Activated T-cell treated with anti-CD3 and anti-CD28 coated beads for 4 hours (primary cell): Measurements from ENCODE around the gene NDUFAF8.
A peak's percentile ranks its signal among the peaks of the same experiment; 100 is the strongest.

Experiments used
- DNase-seq: peaks from one replicate; pipeline ENCODE4 v3.0.0-alpha.2; 2020

The NDUFAF8 gene

DNA sequence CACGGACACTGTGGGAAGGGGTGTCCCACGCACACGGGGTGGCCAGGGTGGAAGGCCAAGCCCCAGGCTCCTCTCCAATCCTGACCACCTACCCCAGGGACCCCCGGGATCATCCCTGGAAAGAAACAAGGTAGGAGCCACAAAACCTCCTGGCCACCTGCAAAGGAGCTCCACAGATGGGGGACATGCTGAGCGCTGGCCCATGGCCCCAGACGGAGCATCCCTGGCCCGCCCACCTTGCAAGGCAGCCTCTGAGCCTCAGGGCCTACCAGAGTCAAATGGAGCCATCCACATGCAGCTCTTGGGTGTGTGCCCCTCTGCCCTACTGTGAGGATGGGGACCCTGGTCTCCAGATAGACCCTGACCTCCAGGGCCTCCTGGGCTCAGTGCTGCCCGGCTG is 39.7 kb downstream of the NDUFAF8 start:
- no peak for DNase-seq

DNA sequence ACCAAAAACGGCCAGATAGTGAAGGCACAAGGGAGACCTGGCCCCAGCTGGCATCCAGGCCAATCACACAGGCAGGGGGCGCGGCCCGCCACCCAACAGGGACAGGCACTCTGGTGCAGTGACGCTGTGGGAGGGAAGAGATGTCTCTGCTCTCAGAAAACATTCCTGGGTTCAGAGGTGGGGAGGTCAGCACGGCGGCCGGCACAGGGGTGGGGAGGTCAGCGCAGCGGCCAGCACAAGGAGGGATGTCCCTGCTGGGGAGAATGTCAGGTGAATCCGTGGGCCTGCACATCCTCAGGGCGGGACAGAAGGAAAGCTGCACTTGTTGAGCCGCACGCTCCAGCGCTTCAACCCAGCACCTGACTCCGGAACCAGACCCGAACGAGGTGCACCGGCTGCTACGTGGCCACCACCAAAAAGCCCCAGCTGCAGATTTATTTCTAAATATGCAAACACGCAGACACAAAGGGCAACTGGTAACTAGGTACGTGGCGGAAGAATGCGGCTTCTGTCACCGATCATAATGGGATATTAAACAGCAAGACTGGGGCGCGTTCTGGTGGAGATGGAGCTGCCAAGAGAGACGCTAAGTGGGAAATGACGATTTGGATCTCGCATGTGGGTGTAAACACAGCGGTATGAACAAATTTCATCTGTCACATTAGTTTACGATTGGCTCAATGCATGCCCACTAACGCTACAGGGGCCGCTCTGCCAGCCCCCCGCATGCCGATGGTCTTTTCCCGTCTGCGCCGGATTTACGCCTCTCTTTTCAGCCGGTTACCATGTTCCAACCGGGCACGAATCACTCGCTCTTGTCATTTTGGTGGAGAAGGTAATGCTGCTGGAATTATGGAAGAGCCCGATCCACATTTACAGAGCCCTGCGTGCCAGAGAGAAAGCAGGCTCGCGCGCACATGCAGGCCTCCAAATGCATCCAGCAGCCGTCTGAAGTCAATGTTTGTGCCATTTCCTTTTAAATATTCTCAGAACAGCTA is 40.5 kb downstream of the NDUFAF8 start:
- no peak for DNase-seq

DNA sequence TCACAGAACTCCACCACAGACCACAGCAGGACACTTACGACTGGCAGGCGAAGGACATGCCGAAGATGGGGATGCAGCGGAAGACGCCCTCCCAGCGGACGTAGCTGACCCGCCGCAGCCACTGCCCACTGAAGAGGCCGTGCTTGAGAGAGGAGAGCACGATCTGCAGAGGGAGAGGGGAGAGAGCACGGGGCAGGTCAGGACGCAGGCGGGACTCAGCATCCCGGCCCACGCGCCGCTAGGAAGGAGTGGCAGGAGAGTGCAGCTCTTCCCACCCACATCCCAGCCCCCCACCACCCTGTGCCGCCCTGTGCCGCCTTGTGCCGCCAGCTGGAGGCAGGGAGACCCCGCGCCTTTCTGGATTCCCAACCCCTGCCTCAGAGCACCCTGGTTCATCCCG is 41.5 kb downstream of the NDUFAF8 start:
- DNase-seq: no peak

DNA sequence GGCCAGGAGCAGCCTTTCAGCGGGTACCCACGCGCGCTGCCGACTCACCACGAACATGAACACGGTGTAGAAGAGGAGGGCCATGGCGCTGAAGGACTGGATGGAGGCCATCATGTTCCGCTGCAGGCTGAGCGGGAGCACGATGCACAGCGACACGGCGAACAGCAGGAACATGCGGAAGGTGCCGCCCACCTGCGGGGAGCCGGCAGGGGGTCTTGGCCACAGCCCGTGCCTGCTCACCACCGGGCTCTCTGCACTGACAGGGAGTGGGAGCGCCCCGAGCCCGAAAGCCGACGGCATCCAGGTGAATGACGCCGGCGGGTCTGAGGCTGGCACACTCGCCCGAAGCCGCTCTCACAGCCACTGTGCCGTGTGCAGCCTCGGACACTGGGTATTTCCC is 43.0 kb downstream of the NDUFAF8 start:
- no peak for DNase-seq

DNA sequence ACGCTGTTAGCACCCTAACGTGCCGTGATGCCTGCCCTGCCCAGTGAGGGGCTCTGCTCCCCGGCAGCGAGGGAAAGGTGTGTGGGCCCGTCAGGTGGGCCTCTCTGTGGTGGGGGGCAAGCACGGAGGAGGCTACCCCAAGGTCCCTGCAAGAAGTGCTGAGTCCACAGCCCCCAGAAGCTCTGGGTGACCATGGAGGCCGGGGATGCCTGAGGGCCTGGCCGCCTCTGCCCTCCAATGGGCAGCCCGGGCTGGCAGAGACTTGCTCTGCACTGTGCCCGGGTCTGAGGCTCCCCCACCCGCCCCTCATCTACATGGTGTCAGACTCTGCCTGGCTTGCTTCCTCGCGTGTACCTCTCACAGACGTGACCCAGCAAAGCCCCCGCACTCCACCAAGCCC is 43.8 kb downstream of the NDUFAF8 start:
- no peak for DNase-seq

DNA sequence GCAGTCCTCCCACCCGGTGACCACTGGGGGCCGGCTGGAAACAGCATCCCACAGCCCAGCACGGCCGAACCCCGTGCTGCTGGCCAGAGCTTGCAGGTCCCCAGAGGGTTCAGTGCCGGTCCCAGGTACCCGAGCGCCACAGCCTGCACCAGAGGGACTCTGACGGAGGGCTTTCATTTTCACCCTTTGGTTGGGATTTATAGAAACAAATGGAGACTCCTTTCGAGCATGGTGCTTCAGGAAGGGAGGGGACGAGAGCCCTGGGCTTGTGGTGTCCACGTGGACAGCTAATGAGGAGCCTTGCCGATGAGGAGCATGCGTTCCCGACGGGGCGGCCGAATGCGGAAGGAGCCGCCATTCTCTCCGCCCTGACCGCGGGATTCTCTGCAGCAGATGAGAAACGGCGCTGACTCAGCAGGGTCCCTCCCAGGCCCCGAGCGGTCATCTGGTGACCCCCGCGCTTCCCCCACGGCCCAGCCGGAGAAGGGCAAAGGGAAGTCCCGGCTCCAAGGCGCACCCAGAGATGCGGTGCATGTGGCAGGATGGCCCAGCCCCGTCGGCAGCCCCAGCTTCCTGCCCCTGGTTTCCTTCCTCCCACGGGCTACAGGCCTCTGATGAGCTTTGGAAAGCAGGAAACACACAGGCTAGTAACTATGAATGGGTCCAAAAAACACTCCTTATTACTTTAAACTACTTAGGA is 46.2 kb downstream of the NDUFAF8 start:
- DNase-seq: peak; percentile 17

DNA sequence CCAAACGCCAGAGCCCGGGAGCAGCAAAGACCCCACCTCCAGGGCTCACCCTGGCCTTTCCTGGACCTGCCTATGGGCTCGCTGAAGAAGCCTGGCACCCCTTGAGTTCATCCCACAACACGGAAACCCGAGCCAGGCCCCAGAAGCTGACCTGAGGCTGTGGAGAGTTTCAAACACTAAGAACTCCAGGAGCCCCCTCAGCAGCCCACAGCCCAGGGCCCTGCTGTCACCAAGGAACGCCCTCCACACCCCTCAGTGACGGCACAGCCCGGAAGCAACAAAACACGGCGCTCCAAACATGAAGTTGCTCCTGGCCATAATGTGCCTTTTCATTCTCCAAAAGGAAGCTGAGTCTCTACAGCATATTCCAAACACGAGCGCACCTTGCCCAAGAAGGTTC is 46.8 kb downstream of the NDUFAF8 start:
- DNase-seq: no peak

DNA sequence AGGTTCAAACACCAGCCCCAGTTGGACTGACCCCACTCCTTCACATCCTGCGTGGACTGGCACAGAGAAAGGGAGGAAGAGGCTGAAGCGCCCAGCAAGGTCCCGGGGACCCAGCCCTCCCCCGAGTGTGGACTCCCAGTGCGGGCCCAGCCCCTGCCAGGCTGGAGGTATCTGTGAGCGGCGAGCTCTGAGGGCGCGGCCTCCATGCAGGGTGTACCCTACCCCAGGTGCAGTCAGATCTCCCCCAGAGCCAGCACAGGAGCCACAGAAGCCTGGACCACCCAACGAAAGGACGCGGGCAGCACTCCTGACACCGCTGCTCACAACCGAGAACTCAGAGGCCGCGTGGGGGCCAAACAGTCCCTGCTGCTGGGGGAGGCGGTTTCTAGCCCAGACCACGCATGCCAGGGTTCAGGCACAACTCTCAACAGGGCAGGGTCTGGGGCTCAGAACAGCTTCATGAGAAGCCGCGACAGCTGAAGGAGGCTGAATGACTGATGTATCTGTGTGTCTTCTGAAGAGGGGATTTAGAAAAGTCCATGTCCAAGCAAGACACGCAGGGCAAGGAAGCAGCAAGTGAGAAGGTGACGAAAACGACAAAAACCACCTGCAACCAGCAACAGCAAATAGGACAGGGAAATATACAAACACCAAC is 47.5 kb downstream of the NDUFAF8 start:
- DNase-seq: no peak

DNA sequence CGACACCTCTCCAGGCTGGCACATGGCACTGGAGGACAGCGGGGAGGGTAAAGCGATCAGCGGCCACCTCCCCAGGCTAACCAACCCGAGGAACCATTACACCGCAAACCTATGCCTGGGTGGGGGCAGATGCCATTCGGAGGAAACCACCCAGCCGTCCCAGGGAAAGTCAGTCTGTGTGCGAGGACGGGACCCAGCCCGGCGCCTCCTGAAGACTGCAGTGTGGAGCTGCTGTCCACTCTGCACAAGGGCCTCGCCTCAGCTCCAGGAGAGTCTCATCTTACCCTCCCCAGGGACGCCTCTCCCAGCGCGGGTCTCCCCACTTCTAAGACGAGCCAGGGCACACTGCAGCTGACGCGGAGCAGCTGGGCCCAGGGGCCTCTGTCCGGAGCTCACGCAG is 48.0 kb downstream of the NDUFAF8 start:
- no peak for DNase-seq

DNA sequence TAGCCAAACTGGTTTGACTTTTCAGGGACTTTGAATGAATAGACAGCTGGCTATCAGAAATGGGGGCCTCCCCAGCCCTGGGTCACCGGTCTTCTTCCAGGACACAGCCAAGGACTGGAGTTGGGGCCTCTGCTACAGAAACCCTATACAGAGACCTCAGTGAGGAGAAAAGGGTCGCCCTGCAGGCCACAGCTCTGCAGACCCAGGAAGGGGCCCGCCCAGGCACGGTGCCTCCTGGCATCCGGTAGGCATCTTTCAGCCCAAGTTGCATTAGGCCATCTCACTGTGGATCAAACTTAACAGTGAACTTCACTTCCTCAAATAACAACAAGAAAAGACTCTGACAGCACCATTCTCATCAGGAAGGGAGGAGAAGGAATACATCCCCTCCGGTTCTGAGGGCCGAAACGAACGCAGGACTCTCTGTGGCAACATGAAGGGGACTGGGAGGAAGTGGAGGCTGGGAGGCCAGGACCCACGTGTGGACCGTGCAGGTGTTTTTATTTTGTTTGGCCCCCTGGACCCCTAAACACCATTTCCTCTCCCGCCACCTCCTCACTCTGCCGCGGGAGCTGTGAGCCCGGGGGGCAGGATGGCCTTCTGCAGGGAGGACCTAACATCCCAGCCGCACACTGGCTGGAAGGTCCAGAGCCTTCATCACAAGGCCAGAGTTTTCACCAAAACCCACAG is 48.8 kb downstream of the NDUFAF8 start:
- DNase-seq: no peak

DNA sequence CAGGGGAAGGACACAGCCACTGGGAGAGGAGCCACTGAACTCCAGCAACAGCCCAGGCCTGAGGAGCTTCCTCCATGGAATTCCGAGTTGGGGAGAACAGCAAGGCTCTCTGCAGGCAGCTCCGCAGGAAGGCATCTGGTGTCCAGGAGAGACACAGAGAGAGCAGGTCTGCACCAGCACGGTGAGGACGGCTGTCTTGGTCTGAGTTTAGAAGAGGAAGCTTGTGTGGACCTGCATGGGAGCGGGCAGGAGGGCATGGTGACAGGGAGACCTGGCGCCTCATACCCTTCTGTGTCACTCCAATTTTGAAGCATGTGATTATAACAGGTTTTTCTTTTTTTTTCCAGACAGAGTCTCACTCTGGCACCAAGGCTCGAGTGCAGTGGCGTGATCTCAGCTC is 49.6 kb downstream of the NDUFAF8 start:
- no peak for DNase-seq

DNA sequence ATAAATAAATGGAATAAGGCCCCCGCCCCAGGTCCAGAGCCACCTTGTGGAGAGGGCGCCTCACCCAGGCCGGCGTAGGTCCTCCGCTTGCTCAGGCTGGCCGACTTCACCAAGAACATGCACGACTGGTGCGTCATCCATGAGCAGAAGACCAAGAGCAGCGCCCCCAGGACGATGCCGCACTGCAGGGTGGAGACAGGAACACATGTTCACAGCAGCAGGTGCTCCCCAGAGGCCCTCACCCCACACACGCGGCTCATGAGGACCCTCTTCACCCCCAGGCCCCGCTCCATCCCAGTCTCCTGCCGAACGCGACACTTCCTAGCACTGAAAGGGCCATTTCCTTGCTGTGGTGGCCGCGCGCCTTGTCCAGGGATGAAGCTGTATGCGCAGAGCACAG is 50.5 kb downstream of the NDUFAF8 start:
- no peak for DNase-seq

DNA sequence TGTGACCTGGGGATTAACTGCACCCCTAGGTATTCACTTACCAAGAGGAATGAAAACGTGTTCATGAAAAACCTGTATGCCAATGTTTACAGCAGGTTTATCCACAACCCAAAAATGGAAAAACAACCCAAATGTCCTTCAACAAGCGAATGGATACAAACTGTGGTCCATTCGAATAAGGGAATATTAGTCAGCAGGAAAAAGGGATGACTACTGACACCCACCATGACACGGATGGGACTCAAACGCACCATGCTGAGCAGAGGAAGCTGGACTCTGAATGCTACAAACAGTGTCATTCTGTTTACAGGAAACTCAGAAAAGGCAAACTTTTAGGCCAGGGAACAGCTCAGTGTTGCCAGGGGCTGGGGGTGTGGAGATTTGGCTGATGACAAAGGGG is 51.1 kb downstream of the NDUFAF8 start:
- no peak for DNase-seq
